Mammary epithelial cell (primary cell): Measurements from ENCODE around the gene RPP14.

Experiments used
- CTCF ChIP-seq, 2 donors: IDR thresholded peaks in 1 of 2; conservative IDR thresholded peaks in 1 of 2; 2 replicates each; pipeline ENCODE4 v1.5.1; 2011 to 2012; ENCODE audit warnings: inconsistent platforms in 2 of 2, low read length in 2 of 2, mild to moderate bottlenecking in 2 of 2, control low read depth in 1 of 2, low read depth in 1 of 2; ENCODE audit not compliant: insufficient read depth in 1 of 2; ENCODE audit errors: extremely low read depth in 1 of 2
- EZH2 ChIP-seq: IDR thresholded peaks from 2 replicates; pipeline ENCODE4 v1.6.1; 2012; ENCODE audit warnings: low read length, inconsistent platforms, borderline replicate concordance

GRCh38 chr3:58358808-58359207 lies 52.8 kb downstream of the RPP14 start:
- TF ChIP-seq CTCF (conservative IDR thresholded peaks at IDR 0.05 in 1 of 2, IDR thresholded peaks at IDR 0.05 in 1 of 2; ENCODE audit: extremely low read depth in 1 of 2, insufficient read depth in 1 of 2, low read depth in 1 of 2, low read length in 2 of 2) (no peak), EZH2 (no peak)
